Endothelial cell of umbilical vein (primary cell): Measurements from ENCODE around the gene WTAP. TPM values are rescaled to one million over a fixed set of nuclear protein-coding genes. Genes with fewer than 3 reads are reported as not detected.

Source experiments
- BruUV-seq: library from RNA; stranded (reverse); fragments of 400-500 nt; replicated peaks from 2 replicates; lab custom pipeline; 2021; lab: Mats Ljungman, UMichigan
- CTCF ChIA-PET: fragments of 300-600, 350-600 bp; sonication (Branson Sonifier 250); formaldehyde crosslinking; loops from one replicate; lab custom pipeline; 2021; ENCODE audit warnings: antibody characterized with exemption, inconsistent platforms; lab: Charles Lee
- POLR2A ChIA-PET: fragments of 300-600, 350-600 bp; sonication (Branson Sonifier 250); formaldehyde crosslinking; loops from one replicate; lab custom pipeline; 2021; ENCODE audit warnings: antibody characterized with exemption, inconsistent platforms; lab: Charles Lee
- DNase-seq: peaks from one replicate; pipeline ENCODE4 v3.0.0-alpha.2; 2011; ENCODE audit warnings: low read depth, low spot score
- FAIRE-seq: peaks from 2 replicates; lab custom pipeline; 2011; peaks lifted over from hg19 to GRCh38; lab: Jason Lieb, UNC
- H2AFZ ChIP-seq: 2 replicates; pipeline ENCODE4 v1.6.0; 2012; ENCODE audit warnings: low read depth, low read length, control low read depth, inconsistent platforms
- H3K27ac ChIP-seq: 2 replicates; pipeline ENCODE4 v1.5.1; 2011; ENCODE audit warnings: low read depth, mild to moderate bottlenecking, control low read depth, low read length, moderate library complexity; ENCODE audit not compliant: insufficient read depth
- H3K27me3 ChIP-seq, 2 experiments: 2 replicates each; pipeline versions ENCODE4 v1.6.0 to v1.6.1; 2011; ENCODE audit warnings: low read length in 2 of 2, mixed read lengths in 1 of 2; ENCODE audit not compliant: control insufficient read depth in 2 of 2, insufficient read depth in 2 of 2
- H3K36me3 ChIP-seq, 2 experiments: 2 replicates in 1 of 2; 3 replicates in 1 of 2; pipeline ENCODE4 v1.5.1; 2011; ENCODE audit warnings: low read length in 2 of 2, mild to moderate bottlenecking in 1 of 2, moderate library complexity in 1 of 2; ENCODE audit not compliant: control insufficient read depth in 2 of 2, insufficient read depth in 2 of 2; ENCODE audit errors: extremely low read depth in 1 of 2
- H3K4me1 ChIP-seq: 3 replicates; pipeline ENCODE4 v1.5.1; 2011; ENCODE audit warnings: mild to moderate bottlenecking, low read length; ENCODE audit not compliant: control insufficient read depth, insufficient read depth; ENCODE audit errors: extremely low read depth
- H3K4me2 ChIP-seq: 2 replicates; pipeline ENCODE4 v1.6.1; 2011; ENCODE audit warnings: low read length, control low read depth, mixed read lengths; ENCODE audit not compliant: insufficient read depth
- H3K4me3 ChIP-seq, 3 experiments: fragments of 200-600 bp in 1 of 3; sonication (generic), shearing (Covaris generic) in 1 of 3; replicated peaks in 1 of 3; 2 replicates each; pipeline ENCODE4 v1.5.1; 2011 to 2016; ENCODE audit warnings: control low read depth in 3 of 3, low read length in 3 of 3, mild to moderate bottlenecking in 2 of 3, inconsistent platforms in 1 of 3, low read depth in 1 of 3, moderate library complexity in 1 of 3; ENCODE audit not compliant: insufficient read depth in 1 of 3
- H3K79me2 ChIP-seq: 2 replicates; pipeline ENCODE4 v1.6.0; 2012; ENCODE audit warnings: low read length, inconsistent platforms; ENCODE audit not compliant: control insufficient read depth, insufficient read depth
- H3K9ac ChIP-seq: replicated peaks from 2 replicates; pipeline ENCODE3; 2011; ENCODE audit warnings: low read length, control low read depth; ENCODE audit not compliant: insufficient read depth; ENCODE audit errors: extremely low read depth
- H3K9me1 ChIP-seq: replicated peaks from 3 replicates; pipeline ENCODE4 v1.6.0; 2011; ENCODE audit warnings: mild to moderate bottlenecking, low read length; ENCODE audit not compliant: control insufficient read depth, insufficient read depth; ENCODE audit errors: extremely low read depth
- H3K9me3 ChIP-seq: replicated peaks from 2 replicates; pipeline ENCODE4 v1.5.1; 2012; ENCODE audit warnings: low read length, inconsistent platforms; ENCODE audit not compliant: control insufficient read depth, insufficient read depth
- H4K20me1 ChIP-seq: replicated peaks from 2 replicates; pipeline ENCODE3; 2011; ENCODE audit warnings: mild to moderate bottlenecking, low read length; ENCODE audit not compliant: control insufficient read depth, insufficient read depth; ENCODE audit errors: extremely low read depth
- CTCF ChIP-seq, 2 donors: IDR thresholded peaks; 1 replicate in 1 of 2; 2 replicates in 1 of 2; pipeline ENCODE4 v1.5.1; 2011; ENCODE audit warnings: low read length in 2 of 2, mild to moderate bottlenecking in 2 of 2, moderate library complexity in 2 of 2, control low read depth in 1 of 2, inconsistent platforms in 1 of 2, low read depth in 1 of 2; ENCODE audit not compliant: insufficient read depth in 1 of 2; ENCODE audit errors: extremely low read depth in 1 of 2
- EZH2 ChIP-seq: IDR thresholded peaks from 2 replicates; pipeline ENCODE4 v1.6.1; 2012; ENCODE audit warnings: borderline replicate concordance, low read depth, mild to moderate bottlenecking, moderate library complexity, low read length, inconsistent platforms; ENCODE audit not compliant: severe bottlenecking
- FOS ChIP-seq: IDR thresholded peaks from 2 replicates; pipeline ENCODE4 v1.6.1; 2011; ENCODE audit warnings: mild to moderate bottlenecking, low read length, moderate library complexity, borderline replicate concordance; ENCODE audit not compliant: insufficient read depth
- GATA2 ChIP-seq: IDR thresholded peaks from 2 replicates; pipeline ENCODE4 v1.7.0; 2011; ENCODE audit warnings: low read depth, mild to moderate bottlenecking, moderate library complexity, mixed read lengths, low read length; ENCODE audit not compliant: insufficient read length, insufficient read depth
- JUN ChIP-seq: IDR thresholded peaks from 2 replicates; pipeline ENCODE4 v1.6.1; 2011; ENCODE audit warnings: borderline replicate concordance, low read depth; ENCODE audit not compliant: insufficient read length, insufficient read depth
- MAX ChIP-seq: IDR thresholded peaks from 2 replicates; pipeline ENCODE4 v1.6.1; 2011; ENCODE audit not compliant: insufficient read depth, insufficient read length
- MYC ChIP-seq: IDR thresholded peaks from one replicate; pipeline ENCODE4 v1.6.1; 2011; ENCODE audit warnings: mild to moderate bottlenecking, low read depth, low read length
- POLR2A ChIP-seq: IDR thresholded peaks from 2 replicates; pipeline ENCODE4 v1.6.1; 2012; ENCODE audit warnings: low read depth, mild to moderate bottlenecking, control low read depth, low read length
- POLR2AphosphoS5 ChIP-seq: IDR thresholded peaks from 2 replicates; pipeline ENCODE4 v1.6.1; 2012; ENCODE audit warnings: low read depth, mild to moderate bottlenecking, control low read depth, low read length, moderate library complexity; ENCODE audit not compliant: insufficient read depth
- dilution Hi-C: fragments of 300-500 bp; cut with MboI; formaldehyde crosslinking; loops from one replicate; pipeline ENCODE4 v1.15.0; 2019; ENCODE audit warnings: low sequenced_read_pairs; ENCODE audit not compliant: extremely low pct_ligation_motif_present
- intact Hi-C: fragments of 100-400 bp; cut with micrococcal nuclease; formaldehyde crosslinking; loops from one replicate; pipeline ENCODE4 v1.10.0; 2022
- polyA plus RNA-seq, 4 experiments: library from polyadenylated mRNA; depleted of rRNA in 3 of 4; stranded (reverse) in 3 of 4; unstranded in 1 of 4; fragments of >200 nt; gene quantifications; 2 replicates each; pipeline versions ENCODE4 v1.2.1 to v1.2.3, GENCODE V29; 2011 to 2012; ENCODE audit warnings: missing spikeins in 1 of 4
- total RNA-seq: library from RNA; stranded (reverse); gene quantifications from 2 replicates; pipeline ENCODE4 v1.2.3, GENCODE V29; 2021

Gene WTAP
- total and polyA plus RNA-seq, 2 donors (not counting 3 experiments of a cell fraction or from before 2014, with no cell fraction given) = 21.7 to 81.6 TPM

- ChIA-PET POLR2A (no interaction called here), CTCF (no interaction called here)
- TF ChIP-seq MAX = no peak
- no peak for TF ChIP-seq POLR2A
- no peak for TF ChIP-seq MYC
- TF ChIP-seq FOS = no peak
- no peak for TF ChIP-seq JUN
- TF ChIP-seq POLR2AphosphoS5 = no peak
- no peak for TF ChIP-seq GATA2
- TF ChIP-seq EZH2 = no peak
- no peak for TF ChIP-seq CTCF (IDR thresholded peaks at IDR 0.05; ENCODE audit: extremely low read depth in 1 of 2, insufficient read depth in 1 of 2, low read depth in 1 of 2, low read length in 2 of 2)
- dilution Hi-C loops = no loop called here
- no peak for FAIRE-seq
- no peak for DNase-seq
- no TSS peak for BruUV-seq
- Histone ChIP-seq H3K9me1 (no peaks in the 10 kb centered on the region), H2AFZ (no peak overlapping the region), H3K27ac (no peak overlapping the region), H3K9ac (no peak overlapping the region), H3K27me3 (no peaks in the 10 kb centered on the region), H3K4me3 (no peak overlapping the region), H4K20me1 (peaks cover 2% of the 10 kb centered on the region), H3K4me2 (no peak overlapping the region), H3K79me2 (peaks cover 15% of the 10 kb centered on the region), H3K4me1 (no peaks in the 10 kb centered on the region), H3K9me3 (no peaks in the 10 kb centered on the region), H3K36me3 (peaks cover 5 to 11% of the 10 kb centered on the region in 2 experiments)
- intact Hi-C loops = loop anchor here (10.0 kb wide), 1 partner anchor 307 kb away; no protein-coding TSS in a partner anchor
Measured at GRCh38 chr6:159797554-159797953, 70.2 kb downstream of the WTAP start.
